OCI-LY1 (cell line): Measurements from ENCODE around the gene LRP6.

Experiments
- H2AFZ ChIP-seq: fragments of 200-600 bp; sonication (generic), shearing (Covaris generic); 2 replicates; pipeline ENCODE4 v1.6.0; 2014; ENCODE audit warnings: antibody characterized with exemption, mild to moderate bottlenecking, low read length
- H3F3A ChIP-seq: fragments of 200-600 bp; sonication (generic), shearing (Covaris generic); 2 replicates; pipeline ENCODE4 v1.6.0; 2014; ENCODE audit warnings: mild to moderate bottlenecking, antibody characterized with exemption, low read length, moderate library complexity; ENCODE audit not compliant: insufficient read depth
- H3K27ac ChIP-seq: fragments of 200-600 bp; sonication (generic); 2 replicates; pipeline ENCODE4 v1.5.1; 2014; ENCODE audit warnings: low read length, mixed run types, mild to moderate bottlenecking, low read depth; ENCODE audit not compliant: poor library complexity, severe bottlenecking
- H3K27me3 ChIP-seq: fragments of 200-600 bp; sonication (generic); 2 replicates; pipeline ENCODE4 v1.6.0; 2014; ENCODE audit warnings: antibody characterized with exemption, mild to moderate bottlenecking, low read length, moderate library complexity; ENCODE audit not compliant: insufficient read depth
- H3K36me3 ChIP-seq: fragments of 200-600 bp; sonication (generic); 2 replicates; pipeline ENCODE4 v1.6.1; 2014; ENCODE audit warnings: mild to moderate bottlenecking, antibody characterized with exemption, low read length, moderate library complexity, mixed read lengths; ENCODE audit not compliant: insufficient read depth
- H3K4me1 ChIP-seq: fragments of 200-600 bp; sonication (generic); 2 replicates; pipeline ENCODE4 v1.5.1; 2014; ENCODE audit warnings: mild to moderate bottlenecking, low read length, moderate library complexity; ENCODE audit not compliant: insufficient read depth, severe bottlenecking
- H3K4me2 ChIP-seq: fragments of 200-600 bp; sonication (generic), shearing (Covaris generic); 2 replicates; pipeline ENCODE4 v1.6.1; 2014; ENCODE audit warnings: low read length
- H3K4me3 ChIP-seq: fragments of 200-600 bp; sonication (generic); 2 replicates; pipeline ENCODE4 v1.5.1; 2014; ENCODE audit warnings: low read length, low read depth, mild to moderate bottlenecking, mixed read lengths; ENCODE audit not compliant: poor library complexity, severe bottlenecking
- H3K79me2 ChIP-seq: fragments of 200-600 bp; shearing (Covaris generic); 2 replicates; pipeline ENCODE4 v1.6.1; 2016; ENCODE audit warnings: mixed run types, low read length, mixed read lengths; ENCODE audit not compliant: insufficient read depth
- H3K9ac ChIP-seq: fragments of 200-600 bp; sonication (generic), shearing (Covaris generic); 2 replicates; pipeline ENCODE4 v1.6.1; 2014; ENCODE audit warnings: mild to moderate bottlenecking, low read length, mixed read lengths
- H3K9me2 ChIP-seq: fragments of 200-600 bp; sonication (generic), shearing (Covaris generic); 2 replicates; pipeline ENCODE4 v1.6.1; 2014; ENCODE audit warnings: low read depth, mild to moderate bottlenecking, low read length, mixed read lengths
- H3K9me3 ChIP-seq: fragments of 200-600 bp; shearing (Covaris generic); 2 replicates; pipeline ENCODE4 v1.6.1; 2014; ENCODE audit warnings: low read length, mixed read lengths
- H4K20me1 ChIP-seq: fragments of 200-600 bp; sonication (generic), shearing (Covaris generic); 2 replicates; pipeline ENCODE4 v1.6.0; 2016; ENCODE audit warnings: mild to moderate bottlenecking, low read length; ENCODE audit not compliant: insufficient read depth
- CTCF ChIP-seq: fragments of 200-600 bp; sonication (generic), shearing (Covaris generic); IDR thresholded peaks from 2 replicates; pipeline ENCODE4 v1.5.1; 2017; ENCODE audit warnings: mild to moderate bottlenecking, antibody characterized with exemption, low read length, moderate library complexity, mixed read lengths
- EZH2 ChIP-seq: fragments of 200-600 bp; sonication (generic), shearing (Covaris generic); IDR thresholded peaks from 2 replicates; pipeline ENCODE4 v1.8.0; 2017; ENCODE audit warnings: borderline replicate concordance, mixed run types, mild to moderate bottlenecking, antibody characterized with exemption, low read length, moderate library complexity, mixed read lengths

LRP6 gene

DNA sequence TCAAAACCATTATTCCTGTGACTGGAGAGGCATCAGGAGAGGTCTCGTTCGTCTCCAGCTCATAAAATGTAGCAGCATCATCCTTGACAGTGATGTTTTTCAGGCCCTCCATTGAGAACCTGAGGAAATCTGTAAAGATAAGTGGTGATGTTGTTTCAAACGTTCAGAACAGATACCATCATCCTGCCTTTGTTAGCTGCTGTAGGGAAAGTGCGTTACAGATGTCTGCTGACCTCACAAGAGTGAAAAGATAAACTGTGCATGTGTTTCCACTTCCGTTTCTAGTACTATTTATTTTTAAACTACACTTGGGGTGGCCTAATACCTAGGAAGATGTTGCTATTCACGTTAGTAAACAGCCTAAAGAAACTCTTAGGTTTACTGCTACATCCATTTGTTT lies 167.7 kb downstream of the LRP6 start:
- no peak overlapping the region for H3K4me2 ChIP-seq
- H3F3A ChIP-seq, result no peaks in the 10 kb centered on the region

DNA sequence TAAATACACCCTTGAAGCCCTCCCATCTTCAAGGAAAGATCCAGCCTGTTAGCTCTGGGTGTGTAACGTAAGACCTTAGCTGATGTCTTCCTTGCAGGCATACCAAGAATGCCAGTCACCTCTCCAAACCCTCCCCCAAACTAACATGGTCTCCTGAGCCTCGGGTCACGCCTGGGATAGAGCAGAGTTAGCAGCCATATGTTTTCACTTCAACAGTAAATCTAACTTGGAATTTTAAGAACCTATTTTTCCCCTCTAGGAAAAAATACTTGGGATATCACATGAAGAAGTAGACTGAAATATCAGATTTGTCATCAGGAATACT lies 168.2 kb downstream of the LRP6 start:
- no peaks in the 10 kb centered on the region for H3K9me2 ChIP-seq
- H3K27me3 ChIP-seq, result no peaks in the 10 kb centered on the region
- TF ChIP-seq EZH2 (no peak), CTCF (no peak)
- no peaks in the 10 kb centered on the region for H3K36me3 ChIP-seq
- H3K9ac ChIP-seq, result no peak overlapping the region
- H3F3A ChIP-seq, result no peaks in the 10 kb centered on the region
- H4K20me1 ChIP-seq, result no peaks in the 10 kb centered on the region; the same call in 1 of the 2 replicates
- H3K4me3 ChIP-seq, result no peak overlapping the region
- H3K4me2 ChIP-seq, result no peak overlapping the region
- H3K9me3 ChIP-seq, result no peaks in the 10 kb centered on the region
- no peaks in the 10 kb centered on the region for H3K4me1 ChIP-seq
- H2AFZ ChIP-seq, result no peak overlapping the region
- no peak overlapping the region for H3K27ac ChIP-seq
- H3K79me2 ChIP-seq, result no peaks in the 10 kb centered on the region

More for the DNA sequence above, 167.7 kb downstream of the LRP6 start:
- H3K4me3 ChIP-seq, result no peak overlapping the region
- H4K20me1 ChIP-seq, result no peaks in the 10 kb centered on the region; the same call in 1 of the 2 replicates
- peaks cover 2% of the 10 kb centered on the region; the same call in 1 of the 2 replicates for H3K9me3 ChIP-seq
- H3K9me2 ChIP-seq, result no peaks in the 10 kb centered on the region
- no peaks in the 10 kb centered on the region for H3K79me2 ChIP-seq
- H2AFZ ChIP-seq, result no peak overlapping the region
- H3K27ac ChIP-seq, result no peak overlapping the region
- H3K4me1 ChIP-seq, result no peaks in the 10 kb centered on the region
- H3K27me3 ChIP-seq, result no peaks in the 10 kb centered on the region
- H3K9ac ChIP-seq, result no peak overlapping the region
- no peaks in the 10 kb centered on the region for H3K36me3 ChIP-seq
- TF ChIP-seq EZH2 (no peak), CTCF (no peak)

- TF ChIP-seq CTCF (no peak), EZH2 (no peak)
- no peaks in the 10 kb centered on the region for H3K9me3 ChIP-seq
Observed at GRCh38 chr12:12097891-12098690, 168.8 kb downstream of the LRP6 start.

More at GRCh38 chr12:12097891-12098690, 168.8 kb downstream of the LRP6 start:
- H3K27me3 ChIP-seq, result no peaks in the 10 kb centered on the region
- no peak overlapping the region for H3K4me2 ChIP-seq
- H2AFZ ChIP-seq, result no peak overlapping the region
- H3K79me2 ChIP-seq, result no peaks in the 10 kb centered on the region
- H3K9me2 ChIP-seq, result no peaks in the 10 kb centered on the region
- H4K20me1 ChIP-seq, result no peaks in the 10 kb centered on the region; the same call in 1 of the 2 replicates
- no peaks in the 10 kb centered on the region for H3K36me3 ChIP-seq
- no peak overlapping the region for H3K4me3 ChIP-seq
- no peak overlapping the region for H3K9ac ChIP-seq
- H3K4me1 ChIP-seq, result no peaks in the 10 kb centered on the region
- no peaks in the 10 kb centered on the region for H3F3A ChIP-seq
- H3K27ac ChIP-seq, result no peak overlapping the region
